ENCODE data around the gene MSMO1.
"Not testable (repeated sequence)": the region's sequence is repeated elsewhere in the genome, so short reads cannot be mapped to it uniquely, and the experiment has no call there.

The MSMO1 gene

GRCh38 chr4:165327211-165328100 lies at the start of gene MSMO1:
Gene MSMO1 (plus strand): TSS chr4:165327669. CDS start chr4:165333371, 5,702 bp downstream.
- DNase-seq = peak; percentile 99

- DNase-seq = not testable (repeated sequence)
Measured at GRCh38 chr4:165279531-165279930, 47.9 kb upstream of the MSMO1 start.

- not testable (repeated sequence) for DNase-seq
Measured at GRCh38 chr4:165284697-165285096, 42.8 kb upstream of the MSMO1 start.

GRCh38 chr4:165286619-165287340 lies 40.7 kb upstream of the MSMO1 start:
- DNase-seq = not testable (repeated sequence)

GRCh38 chr4:165288226-165288625 lies 39.2 kb upstream of the MSMO1 start:
- DNase-seq = no peak

- peak; percentile 72 for DNase-seq
Measured at GRCh38 chr4:165288639-165289422, 38.6 kb upstream of the MSMO1 start.

- no peak for DNase-seq
Measured at GRCh38 chr4:165289423-165289785, 38.1 kb upstream of the MSMO1 start.

- no peak for DNase-seq
Measured at GRCh38 chr4:165293061-165293460, 34.4 kb upstream of the MSMO1 start.

- no peak for DNase-seq
Measured at GRCh38 chr4:165293927-165294649, 33.4 kb upstream of the MSMO1 start.

- no peak for DNase-seq
Measured at GRCh38 chr4:165294907-165295306, 32.6 kb upstream of the MSMO1 start.

- no peak for DNase-seq
Measured at GRCh38 chr4:165297626-165298025, 29.8 kb upstream of the MSMO1 start.

- no peak for DNase-seq
Measured at GRCh38 chr4:165299399-165300060, 27.9 kb upstream of the MSMO1 start.

- DNase-seq = peak; percentile 2
Measured at GRCh38 chr4:165301833-165302232, 25.6 kb upstream of the MSMO1 start.

GRCh38 chr4:165302658-165303057 lies 24.8 kb upstream of the MSMO1 start:
- no peak for DNase-seq

- no peak for DNase-seq
Measured at GRCh38 chr4:165308166-165308565, 19.3 kb upstream of the MSMO1 start.

GRCh38 chr4:165308606-165309005 lies 18.9 kb upstream of the MSMO1 start:
- DNase-seq = peak; percentile 44

GRCh38 chr4:165309456-165309855 lies 18.0 kb upstream of the MSMO1 start:
- DNase-seq = no peak

- DNase-seq = peak; percentile 45
Measured at GRCh38 chr4:165312506-165312905, 15.0 kb upstream of the MSMO1 start.

- DNase-seq = no peak
Measured at GRCh38 chr4:165319030-165319429, 8.4 kb upstream of the MSMO1 start.

- DNase-seq = no peak
Measured at GRCh38 chr4:165319509-165319908, 8.0 kb upstream of the MSMO1 start.

- no peak for DNase-seq
Measured at GRCh38 chr4:165324236-165324917, 3.1 kb upstream of the MSMO1 start.

Measured in fibroblast of skin of right biceps (primary cell).